HCT116 (cell line): ENCODE measurements around the gene KRTAP4-5. TPM values are rescaled to one million over a fixed set of nuclear protein-coding genes. Genes with fewer than 3 reads are reported as not detected.
"Not testable (repeated sequence)": the region's sequence is repeated elsewhere in the genome, so short reads cannot be mapped to it uniquely, and the experiment has no call there.

Source experiments
- ATAC-seq: fragments of 200-7000 bp; cut with Tn5 transposase; 2 replicates; pipeline ENCODE4 v1.9.1; 2020; ENCODE audit warnings: mild to moderate bottlenecking, moderate library complexity
- BruUV-seq: library from RNA; stranded (reverse); fragments of 400-500 nt; replicated peaks from 2 replicates; lab custom pipeline; 2021; lab: Mats Ljungman, UMichigan
- CTCF ChIA-PET: fragments of 300-600 bp; sonication (Branson Sonifier 250); formaldehyde crosslinking; loops from one replicate; lab custom pipeline; 2021; ENCODE audit warnings: antibody characterized with exemption; lab: Charles Lee
- POLR2A ChIA-PET: fragments of 300-600, 350-600 bp; sonication (Branson Sonifier 250); formaldehyde crosslinking; loops from one replicate; lab custom pipeline; 2021; ENCODE audit warnings: antibody characterized with exemption; lab: Charles Lee
- RAD21 ChIA-PET, 2 experiments: fragments of 300-600 bp; sonication (Branson Sonifier 250); formaldehyde crosslinking; loops; one replicate each; lab custom pipeline; 2023; ENCODE audit warnings: low total read pairs in 2 of 2; ENCODE audit not compliant: uncharacterized antibody in 2 of 2, unreplicated experiment in 2 of 2, low non-redundant PET in 1 of 2; lab: Charles Lee
- DNase-seq: peaks from one replicate; pipeline ENCODE4 v3.0.0-alpha.2; 2010; ENCODE audit warnings: low read depth, low spot score
- H2AFZ ChIP-seq: fragments of 200-600 bp; shearing (Covaris generic), sonication (generic); 2 replicates; pipeline ENCODE4 v1.6.1; 2017; ENCODE audit warnings: low read depth, mixed run types, mixed read lengths, antibody characterized with exemption, low read length; ENCODE audit not compliant: poor library complexity, severe bottlenecking
- H3K27ac ChIP-seq: 2 replicates; pipeline ENCODE4 v1.5.1; 2012; ENCODE audit warnings: low read depth, low read length
- H3K27me3 ChIP-seq: fragments of 200-600 bp; sonication (generic); 2 replicates; pipeline ENCODE4 v1.6.1; 2016; ENCODE audit warnings: mixed run types, low read length, mixed read lengths; ENCODE audit not compliant: insufficient read depth
- H3K36me3 ChIP-seq, 2 experiments: fragments of 200-500 bp in 1 of 2; fragments of 200-600 bp in 1 of 2; sonication (Bioruptor generic) in 1 of 2; sonication (generic) in 1 of 2; 2 replicates each; pipeline versions ENCODE4 v1.5.1 to v1.6.1; 2014 to 2016; ENCODE audit warnings: low read length in 2 of 2, inconsistent platforms in 1 of 2, mixed read lengths in 1 of 2, mixed run types in 1 of 2; ENCODE audit not compliant: insufficient read depth in 2 of 2, control insufficient read depth in 1 of 2
- H3K4me1 ChIP-seq, 2 experiments: fragments of 200-600 bp in 1 of 2; sonication (generic) in 1 of 2; 2 replicates each; pipeline versions ENCODE4 v1.5.1 to v1.6.1; 2012 to 2017; ENCODE audit warnings: low read length in 2 of 2, inconsistent platforms in 1 of 2, mild to moderate bottlenecking in 1 of 2, mixed read lengths in 1 of 2, mixed run types in 1 of 2, moderate library complexity in 1 of 2; ENCODE audit not compliant: insufficient read depth in 2 of 2, control insufficient read depth in 1 of 2
- H3K4me2 ChIP-seq: fragments of 200-600 bp; sonication (generic); 2 replicates; pipeline ENCODE4 v1.6.1; 2017; ENCODE audit warnings: mixed run types, low read length, mixed read lengths
- H3K4me3 ChIP-seq, 2 experiments: fragments of 200-600 bp in 1 of 2; sonication (generic) in 1 of 2; replicated peaks in 1 of 2; 2 replicates each; pipeline ENCODE4 v1.5.1; 2011 to 2016; ENCODE audit warnings: low read length in 2 of 2, control low read depth in 1 of 2, low read depth in 1 of 2, mild to moderate bottlenecking in 1 of 2, mixed read lengths in 1 of 2, mixed run types in 1 of 2
- H3K79me2 ChIP-seq: fragments of 200-600 bp; sonication (generic); 2 replicates; pipeline ENCODE4 v1.6.1; 2017; ENCODE audit warnings: mild to moderate bottlenecking, mixed run types, low read length, moderate library complexity, mixed read lengths; ENCODE audit not compliant: insufficient read depth
- H3K9ac ChIP-seq: fragments of 200-600 bp; sonication (generic); 2 replicates; pipeline ENCODE4 v1.6.1; 2016; ENCODE audit warnings: low read length, mixed read lengths
- H3K9me2 ChIP-seq: fragments of 200-600 bp; sonication (generic), shearing (Covaris generic); 2 replicates; pipeline ENCODE4 v1.6.1; 2017; ENCODE audit warnings: mixed run types, mild to moderate bottlenecking, moderate library complexity; ENCODE audit not compliant: insufficient read depth
- H3K9me3 ChIP-seq, 2 experiments: fragments of 200-500 bp in 1 of 2; fragments of 200-600 bp in 1 of 2; sonication (Bioruptor generic) in 1 of 2; sonication (generic) in 1 of 2; 2 replicates each; pipeline ENCODE4 v1.6.1; 2014 to 2017; ENCODE audit warnings: low read length in 2 of 2, mixed read lengths in 2 of 2, inconsistent platforms in 1 of 2, low read depth in 1 of 2, mild to moderate bottlenecking in 1 of 2, mixed run types in 1 of 2, moderate library complexity in 1 of 2; ENCODE audit not compliant: control insufficient read depth in 1 of 2, insufficient read depth in 1 of 2
- H4K20me1 ChIP-seq: fragments of 200-600 bp; sonication (generic), shearing (Covaris generic); 2 replicates; pipeline ENCODE4 v1.6.1; 2017; ENCODE audit warnings: mixed run types, mild to moderate bottlenecking, moderate library complexity; ENCODE audit not compliant: insufficient read depth
- CEBPB ChIP-seq: IDR thresholded peaks from 2 replicates; pipeline ENCODE4 v1.6.1; 2012; ENCODE audit warnings: low read depth
- EGR1 ChIP-seq: IDR thresholded peaks from 2 replicates; pipeline ENCODE4 v1.6.1; 2012; ENCODE audit warnings: low read depth
- ELF1 ChIP-seq: IDR thresholded peaks from 2 replicates; pipeline ENCODE4 v1.6.1; 2012; ENCODE audit warnings: low read depth, borderline replicate concordance
- EZH2 ChIP-seq: fragments of 200-600 bp; sonication (generic); IDR thresholded peaks from 2 replicates; pipeline ENCODE4 v1.6.1; 2017; ENCODE audit warnings: antibody characterized with exemption, mixed run types
- JUND ChIP-seq: IDR thresholded peaks from 2 replicates; pipeline ENCODE4 v1.6.1; 2012
- POLR2A ChIP-seq: IDR thresholded peaks from 2 replicates; pipeline ENCODE4 v1.7.0; 2011; ENCODE audit warnings: borderline replicate concordance; ENCODE audit not compliant: insufficient read depth, insufficient read length; ENCODE audit errors: extremely low read depth
- POLR2AphosphoS5 ChIP-seq: IDR thresholded peaks from 2 replicates; pipeline ENCODE4 v1.6.1; 2011; ENCODE audit warnings: mild to moderate bottlenecking, low read depth, low read length, moderate library complexity
- RAD21 ChIP-seq: IDR thresholded peaks from 2 replicates; pipeline ENCODE4 v1.6.1; 2012; ENCODE audit warnings: low read depth, mild to moderate bottlenecking
- REST ChIP-seq: IDR thresholded peaks from 2 replicates; pipeline ENCODE4 v1.6.1; 2012; ENCODE audit warnings: low read depth
- SP1 ChIP-seq: IDR thresholded peaks from 2 replicates; pipeline ENCODE4 v1.6.1; 2012; ENCODE audit warnings: low read depth
- YY1 ChIP-seq: IDR thresholded peaks from 2 replicates; pipeline ENCODE4 v1.6.1; 2011; ENCODE audit warnings: low read length, low read depth, moderate library complexity, mild to moderate bottlenecking; ENCODE audit not compliant: insufficient replicate concordance; ENCODE audit errors: extremely low read depth
- ZFX ChIP-seq: fragments of 450-650 bp; IDR thresholded peaks from 2 replicates; pipeline ENCODE4 v1.6.1; 2017
- intact Hi-C: fragments of 100-400 bp; cut with micrococcal nuclease; formaldehyde crosslinking; loops from 2 replicates; pipeline ENCODE4 v1.10.0; 2022
- total RNA-seq: library from RNA; stranded (reverse); gene quantifications from one replicate; pipeline ENCODE4 v1.2.1, GENCODE V29; 2021; ENCODE audit not compliant: unreplicated experiment

KRTAP4-5 gene
- total RNA-seq, 1 experiment from 2014 or later: not detected

GRCh38 chr17:41150026-41150425 is 401 bp upstream of the KRTAP4-5 start:
- H3K36me3 ChIP-seq: no peaks in the 10 kb centered on the region
- no peaks in the 10 kb centered on the region for H3K9me2 ChIP-seq
- no peaks in the 10 kb centered on the region for H3K4me1 ChIP-seq
- no peak overlapping the region for H3K9ac ChIP-seq
- H4K20me1 ChIP-seq: no peaks in the 10 kb centered on the region
- H3K4me2 ChIP-seq: no peak overlapping the region
- no peak for ATAC-seq
- CTCF ChIA-PET: no interaction called here
- H3K9me3 ChIP-seq: peaks cover 0 to 10% of the 10 kb centered on the region in 2 experiments; a peak in 1 of 4 replicates
- POLR2A ChIA-PET: no interaction called here
- no peaks in the 10 kb centered on the region for H3K79me2 ChIP-seq
- intact Hi-C loops: no loop called here
- no peak for DNase-seq
- BruUV-seq: no TSS peak
- RAD21 ChIA-PET: no interaction called here
- H2AFZ ChIP-seq: no peak overlapping the region
- TF ChIP-seq ELF1 (no peak), SP1 (no peak), JUND (no peak), RAD21 (no peak), REST (no peak), ZFX (no peak), EGR1 (no peak), CEBPB (no peak), POLR2AphosphoS5 (no peak), POLR2A (no peak), YY1 (no peak), EZH2 (no peak)
- H3K4me3 ChIP-seq: no peak overlapping the region
- H3K27me3 ChIP-seq: no peaks in the 10 kb centered on the region
- no peak overlapping the region for H3K27ac ChIP-seq

GRCh38 chr17:41148971-41149651 is 514 bp downstream of the KRTAP4-5 start:
- H3K27ac ChIP-seq, RAD21 ChIA-PET, H2AFZ ChIP-seq, intact Hi-C loops, H3K9me2 ChIP-seq, H3K4me3 ChIP-seq, DNase-seq, H3K79me2 ChIP-seq, H3K9ac ChIP-seq, CTCF ChIA-PET, POLR2A ChIA-PET, H3K4me2 ChIP-seq, H4K20me1 ChIP-seq, H3K4me1 ChIP-seq, H3K36me3 ChIP-seq, H3K27me3 ChIP-seq, BruUV-seq, ATAC-seq: not testable (repeated sequence)
- peaks cover 0 to 11% of the 10 kb centered on the region in 2 experiments; a peak in 1 of 4 replicates for H3K9me3 ChIP-seq
